SK-N-SH treated with all-trans-retinoic acid at 6 μM for 48 hours (cell line): ENCODE data around the gene SMIM8.

Source experiments
- CSDC2 ChIP-seq: fragments of 250-450 bp; sonication (Bioruptor Pico); IDR thresholded peaks from 2 replicates; pipeline ENCODE4 v1.5.0; 2020; ENCODE audit warnings: mild to moderate bottlenecking, moderate library complexity
- ISL1 ChIP-seq: fragments of 250-450 bp; sonication (Bioruptor Pico); IDR thresholded peaks from 2 replicates; pipeline ENCODE4 v2.1.2; 2022; ENCODE audit warnings: mild to moderate bottlenecking, moderate library complexity
- RARB ChIP-seq: fragments of 250-450 bp; sonication (Bioruptor Pico); IDR thresholded peaks from 2 replicates; pipeline ENCODE4 v1.8.0; 2021; ENCODE audit warnings: mild to moderate bottlenecking, moderate library complexity
- SNAI2 ChIP-seq: fragments of 250-450 bp; sonication (Bioruptor Pico); IDR thresholded peaks from 2 replicates; pipeline ENCODE4 v1.5.0; 2020; ENCODE audit warnings: mild to moderate bottlenecking, moderate library complexity
- ZC3H10 ChIP-seq: fragments of 250-450 bp; sonication (Bioruptor Pico); IDR thresholded peaks from 2 replicates; pipeline ENCODE4 v1.5.1; 2021; ENCODE audit warnings: mild to moderate bottlenecking, moderate library complexity
- ZFP3 ChIP-seq: fragments of 250-450 bp; sonication (Bioruptor Pico); IDR thresholded peaks from 2 replicates; pipeline ENCODE4 v1.5.0; 2020; ENCODE audit warnings: mild to moderate bottlenecking, moderate library complexity
- ZFP30 ChIP-seq: fragments of 450-650 bp; formaldehyde crosslinking; IDR thresholded peaks from 2 replicates; pipeline ENCODE4 v1.5.0; 2022; ENCODE audit warnings: mild to moderate bottlenecking, moderate library complexity
- ZNF565 ChIP-seq: fragments of 450-650 bp; formaldehyde crosslinking; conservative IDR thresholded peaks from 2 replicates; pipeline ENCODE4 v1.5.0; 2020; ENCODE audit warnings: low read depth, mild to moderate bottlenecking, moderate library complexity
- TF ChIP-seq, protein P1 (sequence below): fragments of 250-450 bp; sonication (Bioruptor Pico); IDR thresholded peaks from 2 replicates; pipeline ENCODE4 v1.5.1; 2020; ENCODE audit warnings: low read depth, mild to moderate bottlenecking, moderate library complexity
- TF ChIP-seq, protein P2 (sequence below): fragments of 250-450 bp; sonication (Bioruptor Pico); IDR thresholded peaks from 2 replicates; pipeline ENCODE4 v1.8.0; 2021; ENCODE audit warnings: low read depth, mild to moderate bottlenecking, moderate library complexity, borderline replicate concordance
- TF ChIP-seq, protein P3 (sequence below): fragments of 250-450 bp; sonication (Bioruptor Pico); IDR thresholded peaks from 2 replicates; pipeline ENCODE4 v1.8.0; 2020; ENCODE audit warnings: mild to moderate bottlenecking, moderate library complexity, borderline replicate concordance

DNA sequence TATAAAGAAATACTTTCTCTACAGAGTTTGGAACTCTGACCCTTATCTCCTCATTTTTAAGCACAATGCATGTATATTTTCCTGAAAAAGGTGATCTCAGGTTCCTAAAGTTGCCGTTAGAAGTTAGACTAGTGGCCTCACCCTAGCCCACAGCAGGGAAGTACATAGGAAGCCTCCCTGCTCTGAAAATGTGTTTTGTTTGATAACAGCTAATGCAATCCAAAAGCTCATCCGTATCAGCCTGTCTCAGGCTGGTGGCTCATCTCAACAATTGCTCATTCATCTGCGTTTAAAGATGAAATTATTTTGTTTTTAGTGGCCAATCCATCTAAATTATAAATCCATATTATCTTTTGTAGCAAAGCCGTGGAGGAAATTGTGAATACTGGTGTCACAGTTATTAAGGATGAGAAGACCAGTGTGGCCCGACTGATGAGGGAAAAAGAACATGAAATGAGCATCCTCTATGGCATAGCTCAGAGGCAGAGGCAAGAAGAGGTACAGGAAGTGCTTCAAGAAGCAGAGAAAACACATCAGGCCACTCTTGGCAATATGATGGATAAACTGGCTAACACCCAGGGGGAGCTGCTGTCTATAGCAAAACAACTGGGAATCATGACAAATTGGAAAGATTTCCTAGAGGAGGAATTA, 42.3 kb downstream of the SMIM8 start:
- TF ChIP-seq RARB (CRISPR knock-in tag) (no peak), ZFP30 (no peak), ISL1 (CRISPR knock-in tag) (no peak), ZNF565 (CRISPR knock-in tag) (no peak), SNAI2 (CRISPR knock-in tag) (no peak), CSDC2 (no peak), ZFP3 (CRISPR knock-in tag) (no peak), ZC3H10 (CRISPR knock-in tag) (no peak)
- TF ChIP-seq, protein P1, sequence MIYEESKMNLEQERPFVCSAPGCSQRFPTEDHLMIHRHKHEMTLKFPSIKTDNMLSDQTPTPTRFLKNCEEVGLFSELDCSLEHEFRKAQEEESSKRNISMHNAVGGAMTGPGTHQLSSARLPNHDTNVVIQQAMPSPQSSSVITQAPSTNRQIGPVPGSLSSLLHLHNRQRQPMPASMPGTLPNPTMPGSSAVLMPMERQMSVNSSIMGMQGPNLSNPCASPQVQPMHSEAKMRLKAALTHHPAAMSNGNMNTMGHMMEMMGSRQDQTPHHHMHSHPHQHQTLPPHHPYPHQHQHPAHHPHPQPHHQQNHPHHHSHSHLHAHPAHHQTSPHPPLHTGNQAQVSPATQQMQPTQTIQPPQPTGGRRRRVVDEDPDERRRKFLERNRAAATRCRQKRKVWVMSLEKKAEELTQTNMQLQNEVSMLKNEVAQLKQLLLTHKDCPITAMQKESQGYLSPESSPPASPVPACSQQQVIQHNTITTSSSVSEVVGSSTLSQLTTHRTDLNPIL (CRISPR knock-in tag), result no peak
- TF ChIP-seq, protein P2, sequence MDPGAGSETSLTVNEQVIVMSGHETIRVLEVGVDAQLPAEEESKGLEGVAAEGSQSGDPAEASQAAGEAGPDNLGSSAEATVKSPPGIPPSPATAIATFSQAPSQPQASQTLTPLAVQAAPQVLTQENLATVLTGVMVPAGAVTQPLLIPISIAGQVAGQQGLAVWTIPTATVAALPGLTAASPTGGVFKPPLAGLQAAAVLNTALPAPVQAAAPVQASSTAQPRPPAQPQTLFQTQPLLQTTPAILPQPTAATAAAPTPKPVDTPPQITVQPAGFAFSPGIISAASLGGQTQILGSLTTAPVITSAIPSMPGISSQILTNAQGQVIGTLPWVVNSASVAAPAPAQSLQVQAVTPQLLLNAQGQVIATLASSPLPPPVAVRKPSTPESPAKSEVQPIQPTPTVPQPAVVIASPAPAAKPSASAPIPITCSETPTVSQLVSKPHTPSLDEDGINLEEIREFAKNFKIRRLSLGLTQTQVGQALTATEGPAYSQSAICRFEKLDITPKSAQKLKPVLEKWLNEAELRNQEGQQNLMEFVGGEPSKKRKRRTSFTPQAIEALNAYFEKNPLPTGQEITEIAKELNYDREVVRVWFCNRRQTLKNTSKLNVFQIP (CRISPR knock-in tag), result no peak
- TF ChIP-seq, protein P3, sequence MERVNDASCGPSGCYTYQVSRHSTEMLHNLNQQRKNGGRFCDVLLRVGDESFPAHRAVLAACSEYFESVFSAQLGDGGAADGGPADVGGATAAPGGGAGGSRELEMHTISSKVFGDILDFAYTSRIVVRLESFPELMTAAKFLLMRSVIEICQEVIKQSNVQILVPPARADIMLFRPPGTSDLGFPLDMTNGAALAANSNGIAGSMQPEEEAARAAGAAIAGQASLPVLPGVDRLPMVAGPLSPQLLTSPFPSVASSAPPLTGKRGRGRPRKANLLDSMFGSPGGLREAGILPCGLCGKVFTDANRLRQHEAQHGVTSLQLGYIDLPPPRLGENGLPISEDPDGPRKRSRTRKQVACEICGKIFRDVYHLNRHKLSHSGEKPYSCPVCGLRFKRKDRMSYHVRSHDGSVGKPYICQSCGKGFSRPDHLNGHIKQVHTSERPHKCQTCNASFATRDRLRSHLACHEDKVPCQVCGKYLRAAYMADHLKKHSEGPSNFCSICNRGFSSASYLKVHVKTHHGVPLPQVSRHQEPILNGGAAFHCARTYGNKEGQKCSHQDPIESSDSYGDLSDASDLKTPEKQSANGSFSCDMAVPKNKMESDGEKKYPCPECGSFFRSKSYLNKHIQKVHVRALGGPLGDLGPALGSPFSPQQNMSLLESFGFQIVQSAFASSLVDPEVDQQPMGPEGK (CRISPR knock-in tag), result no peak
